NCI-H2196 treated with DMSO at 0.1 percent for 48 hours (cell line): ENCODE measurements around the gene DNAJC15.

ENCODE experiments used
- DNase-seq: peaks from one replicate; lab custom pipeline; 2025; ENCODE audit not compliant: unreplicated experiment; lab: John Stamatoyannopoulos, UW

Gene DNAJC15

DNA sequence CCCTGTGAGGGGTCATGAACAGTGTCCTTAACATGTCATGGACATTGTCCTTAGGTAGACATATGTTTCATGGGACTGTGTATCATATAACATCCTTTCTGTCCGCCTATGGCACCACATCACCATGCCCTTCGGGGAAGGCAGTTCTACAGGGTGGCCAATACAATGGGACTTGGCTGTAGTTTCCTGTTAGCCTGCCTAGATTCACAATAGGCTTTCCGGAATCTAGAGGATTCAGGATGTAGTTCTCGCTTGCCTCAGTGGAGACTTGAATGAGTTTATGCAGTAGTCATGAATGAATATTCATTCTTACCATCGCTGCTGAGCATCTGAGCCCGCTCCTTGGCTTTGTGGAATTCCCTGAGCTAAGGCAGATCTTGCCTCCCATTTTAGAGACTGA is 100.5 kb downstream of the DNAJC15 start:
- DNase-seq, result no peak

DNA sequence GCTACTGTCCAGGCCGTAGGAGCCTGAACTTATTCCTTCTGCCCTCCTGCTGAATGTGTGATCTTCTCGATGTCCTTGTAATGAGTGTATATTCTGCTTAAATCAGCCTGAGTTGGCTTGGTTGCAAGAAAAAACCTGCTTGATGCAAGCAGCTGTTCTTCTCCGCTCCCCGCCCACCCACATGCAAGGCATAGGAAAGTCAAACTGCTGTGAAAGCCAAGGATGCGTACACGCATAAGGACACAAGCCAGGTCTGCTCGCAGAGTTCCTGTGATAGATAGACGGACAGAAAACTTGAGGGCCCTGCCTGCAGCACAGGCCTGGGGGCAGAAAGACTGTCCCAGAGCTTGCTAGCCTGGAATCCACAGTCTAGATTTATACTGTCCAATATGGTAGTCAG is 101.1 kb downstream of the DNAJC15 start:
- no peak for DNase-seq

DNA sequence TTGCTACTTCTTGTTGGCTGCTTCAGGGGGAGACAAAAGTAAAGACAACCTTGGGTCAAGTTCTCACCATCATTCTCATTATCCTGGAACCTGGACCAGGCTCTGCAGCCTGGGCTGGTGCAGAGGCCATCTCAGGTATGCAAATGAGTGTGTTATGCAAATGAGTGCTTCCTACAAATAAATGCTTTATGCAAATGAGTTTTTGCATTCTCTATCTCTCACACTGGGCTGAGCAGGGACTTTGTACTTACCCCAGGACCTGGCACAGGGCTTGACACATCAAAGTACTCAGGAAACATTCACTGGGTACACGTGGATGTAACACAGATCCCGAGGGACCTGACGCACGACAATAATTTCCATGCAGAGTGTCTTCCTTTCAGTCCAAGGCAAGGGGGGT is 103.0 kb downstream of the DNAJC15 start:
- no peak for DNase-seq

DNA sequence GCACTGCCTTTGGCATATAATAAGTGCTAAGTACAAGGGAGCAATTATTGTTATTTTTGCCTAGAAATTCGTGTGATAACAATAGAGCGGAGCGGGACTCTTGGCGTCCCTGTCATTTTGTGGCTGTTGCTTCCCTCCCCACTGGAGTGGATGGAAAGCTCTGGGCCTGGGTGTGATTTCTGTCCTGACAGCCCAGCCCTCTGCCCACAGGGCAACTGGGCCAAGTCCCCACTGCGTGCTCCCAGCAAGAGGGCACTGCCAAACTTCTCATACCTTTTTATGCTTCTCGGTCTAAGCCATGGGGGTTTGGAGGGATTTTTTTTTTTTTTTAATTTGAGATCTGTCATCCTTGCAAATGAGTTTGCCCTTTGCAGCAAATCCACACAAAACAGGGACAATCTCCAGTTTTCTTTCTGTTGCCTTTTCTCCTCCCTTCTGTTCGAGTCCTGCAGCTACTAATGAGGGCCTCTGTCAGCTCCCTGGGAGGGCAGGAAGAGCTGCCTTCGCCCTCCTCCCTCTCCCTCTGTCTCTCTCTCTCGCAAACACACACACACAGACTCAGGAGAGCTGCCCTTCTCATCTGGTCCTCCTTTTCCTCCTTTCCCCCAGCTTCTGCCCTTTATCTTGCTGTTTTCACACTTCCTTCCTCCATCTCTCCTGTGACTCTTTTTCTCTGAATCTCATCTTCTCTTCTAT is 103.9 kb downstream of the DNAJC15 start:
- no peak for DNase-seq

DNA sequence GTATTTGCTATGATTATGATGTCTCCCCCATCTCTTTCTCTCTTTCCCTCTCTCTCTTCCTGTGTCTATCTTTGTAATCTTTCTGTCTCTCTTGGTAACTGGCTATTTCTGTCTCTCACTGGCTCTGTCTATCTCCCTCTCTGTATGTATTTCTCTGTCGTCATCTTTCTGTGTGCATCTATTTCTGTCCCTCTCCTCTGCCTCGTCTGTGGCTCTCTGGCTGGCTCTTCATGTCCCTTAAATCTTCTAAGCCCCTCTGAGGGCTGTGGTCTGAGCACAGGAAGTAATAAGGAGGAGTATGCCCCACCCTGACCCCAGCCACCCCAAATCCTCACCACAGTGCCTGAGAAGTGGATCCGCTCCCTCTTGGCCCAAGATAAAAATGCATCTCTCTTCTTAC is 104.4 kb downstream of the DNAJC15 start:
- DNase-seq, result no peak

DNA sequence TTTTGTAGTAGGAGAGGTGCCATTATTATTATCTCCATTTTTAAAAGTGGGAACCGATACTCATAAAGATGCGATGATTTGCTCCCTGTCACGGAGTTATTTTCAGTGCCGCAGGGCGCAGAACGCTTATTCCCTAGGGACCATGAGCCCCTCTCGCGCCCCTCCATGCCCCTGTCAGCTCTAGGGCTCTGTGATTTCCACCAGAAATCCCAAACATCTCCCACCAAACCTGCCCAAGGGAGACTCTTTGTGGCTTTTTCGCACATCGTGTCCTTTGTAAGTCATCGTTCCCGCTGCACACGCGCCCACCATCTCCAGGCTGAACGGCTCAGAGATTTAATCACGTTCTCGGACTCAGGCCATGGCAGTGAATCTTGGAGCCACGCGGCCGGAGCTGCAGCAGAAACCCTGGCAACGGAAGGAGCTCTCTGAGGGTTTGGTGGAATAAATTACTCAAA is 105.1 kb downstream of the DNAJC15 start:
- no peak for DNase-seq

DNA sequence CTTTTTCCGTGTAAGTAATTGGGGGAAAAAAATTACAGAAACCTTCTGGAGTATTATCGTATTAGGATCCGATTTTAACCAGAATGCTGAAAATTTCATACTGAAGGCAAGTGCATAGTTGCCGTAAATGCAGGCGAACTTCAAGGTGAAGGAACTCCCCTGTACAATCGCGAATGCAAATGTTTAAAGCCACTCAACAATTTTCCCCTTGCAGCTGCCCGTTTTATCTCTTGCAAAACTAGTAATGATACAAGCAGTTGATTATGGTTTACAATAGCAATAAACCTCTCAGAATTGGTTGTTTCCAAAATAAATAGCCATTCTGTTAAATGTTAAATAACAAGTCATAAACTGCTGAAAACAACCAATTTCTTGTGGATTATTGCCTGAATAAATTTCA is 105.7 kb downstream of the DNAJC15 start:
- no peak for DNase-seq

DNA sequence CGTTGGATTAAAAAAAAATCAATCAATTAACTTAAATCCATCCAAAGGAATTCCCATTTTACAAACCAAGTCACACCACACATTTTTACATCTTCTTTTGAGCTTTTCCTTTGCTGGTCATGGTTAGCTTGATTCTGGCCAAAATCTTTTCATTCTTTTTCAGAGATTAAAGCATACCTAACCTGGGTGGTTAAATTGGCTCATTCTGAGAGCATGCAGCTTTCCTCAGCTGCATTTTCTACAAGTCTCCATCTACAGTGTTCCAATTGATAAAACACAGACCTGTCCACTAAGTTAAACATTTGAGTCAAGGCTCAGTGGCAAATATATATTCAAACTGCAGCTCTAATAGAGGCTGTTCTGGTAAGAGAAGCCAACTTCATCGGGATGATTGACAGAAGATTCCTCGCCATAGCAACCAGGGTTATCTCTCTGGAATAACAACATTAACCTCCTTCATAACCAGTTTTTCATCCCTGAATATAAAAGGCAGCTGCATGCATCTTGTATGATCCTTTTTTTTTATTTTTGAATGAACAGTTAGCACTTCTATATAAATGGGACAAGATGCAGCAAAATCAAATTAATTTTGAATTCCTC is 106.2 kb downstream of the DNAJC15 start:
- no peak for DNase-seq

DNA sequence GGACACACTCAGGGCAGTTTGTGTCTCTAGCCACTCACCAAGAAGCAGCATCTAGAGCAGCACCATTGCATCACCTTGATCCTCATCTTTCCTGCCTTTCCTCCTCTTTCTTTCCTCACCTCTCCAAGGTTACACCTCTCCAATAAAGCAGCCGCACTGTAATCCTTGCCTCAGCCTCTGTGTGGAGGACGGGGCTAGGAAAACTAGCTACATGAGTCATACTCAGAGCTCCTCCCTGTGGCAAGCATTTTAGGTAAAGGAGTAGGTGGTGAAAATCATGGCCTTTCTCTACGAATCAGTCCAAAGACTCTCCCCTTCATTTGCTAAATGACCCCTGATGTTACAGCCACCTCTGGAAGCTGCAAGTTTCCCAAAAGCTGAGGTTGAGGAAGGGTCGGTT is 108.9 kb downstream of the DNAJC15 start:
- DNase-seq, result no peak

DNA sequence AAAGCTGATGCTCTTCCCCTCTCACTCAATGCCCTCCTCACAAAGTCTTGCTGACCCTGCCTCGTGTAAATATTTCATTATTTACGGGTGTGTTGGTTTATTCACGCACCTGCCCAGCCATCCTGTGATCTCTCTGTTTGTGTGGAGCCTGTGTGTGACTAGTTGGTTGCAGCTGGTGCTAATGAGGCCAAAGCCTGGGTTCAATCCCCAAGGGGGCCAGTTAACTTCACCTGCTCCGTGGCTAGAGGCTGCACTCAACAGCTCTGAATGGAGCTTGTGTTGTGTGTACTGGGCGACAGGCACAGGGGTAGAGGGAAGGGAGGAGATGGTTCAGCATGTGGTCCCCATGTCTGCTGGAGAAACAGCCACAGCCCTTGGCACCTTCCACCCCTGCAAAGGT is 109.5 kb downstream of the DNAJC15 start:
- no peak for DNase-seq

DNA sequence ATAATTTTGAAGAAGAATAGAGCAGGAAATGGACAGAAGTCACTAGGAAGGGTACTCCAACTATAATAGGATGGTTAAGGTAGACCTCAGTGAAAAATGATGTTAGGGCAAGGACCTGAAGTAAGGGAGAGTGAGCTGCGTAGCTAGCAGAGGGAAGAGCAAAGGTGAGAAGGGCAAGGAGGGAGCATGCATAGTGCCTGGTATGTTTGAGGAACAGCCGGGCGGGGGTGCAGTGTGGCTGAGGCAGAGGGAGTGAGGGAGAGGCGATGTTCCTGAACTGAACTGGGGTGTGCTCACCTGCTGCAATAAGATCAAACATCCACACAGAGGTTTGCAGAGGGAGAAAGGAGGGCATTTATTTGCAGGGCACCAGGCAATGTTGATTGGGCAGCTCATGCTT is 110.4 kb downstream of the DNAJC15 start:
- no peak for DNase-seq

DNA sequence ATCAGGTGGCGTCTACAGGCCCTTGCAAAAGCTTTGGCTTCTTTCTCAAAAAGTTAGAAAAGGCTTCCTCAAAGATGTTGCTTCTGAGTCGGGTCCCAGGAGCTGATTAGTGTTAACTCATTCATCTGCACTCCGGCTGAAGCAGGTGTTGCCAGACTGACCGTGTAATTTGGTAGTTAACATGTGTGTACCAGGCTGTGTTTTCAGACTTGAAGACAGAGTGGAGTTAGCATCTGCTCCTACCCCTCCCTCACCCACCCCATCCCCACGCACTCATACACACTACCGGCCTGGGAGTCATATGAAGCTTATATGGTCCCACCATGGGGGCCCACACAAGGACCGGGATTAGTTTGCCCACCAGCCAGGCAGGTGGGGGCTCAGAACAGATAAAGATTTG is 111.5 kb downstream of the DNAJC15 start:
- DNase-seq, result no peak

DNA sequence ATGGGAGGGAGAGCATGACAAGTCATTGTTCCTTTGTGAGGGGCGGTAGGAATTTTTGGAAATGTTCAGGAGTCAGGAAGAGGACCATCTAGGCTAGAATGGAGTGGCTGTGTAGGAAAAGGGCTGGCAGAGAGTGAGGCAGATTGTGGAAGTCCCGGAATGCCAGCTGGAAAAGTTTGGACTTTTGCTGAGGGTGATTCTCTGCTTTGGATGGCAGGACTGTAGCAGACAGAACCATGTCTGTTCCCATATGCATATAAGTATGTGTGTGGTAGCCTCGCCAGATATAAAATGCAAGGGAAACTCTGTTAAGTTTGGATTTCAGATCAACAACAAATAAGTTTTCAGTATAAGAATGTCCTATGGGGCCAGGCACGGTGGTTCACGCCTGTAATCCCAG is 112.1 kb downstream of the DNAJC15 start:
- no peak for DNase-seq

DNA sequence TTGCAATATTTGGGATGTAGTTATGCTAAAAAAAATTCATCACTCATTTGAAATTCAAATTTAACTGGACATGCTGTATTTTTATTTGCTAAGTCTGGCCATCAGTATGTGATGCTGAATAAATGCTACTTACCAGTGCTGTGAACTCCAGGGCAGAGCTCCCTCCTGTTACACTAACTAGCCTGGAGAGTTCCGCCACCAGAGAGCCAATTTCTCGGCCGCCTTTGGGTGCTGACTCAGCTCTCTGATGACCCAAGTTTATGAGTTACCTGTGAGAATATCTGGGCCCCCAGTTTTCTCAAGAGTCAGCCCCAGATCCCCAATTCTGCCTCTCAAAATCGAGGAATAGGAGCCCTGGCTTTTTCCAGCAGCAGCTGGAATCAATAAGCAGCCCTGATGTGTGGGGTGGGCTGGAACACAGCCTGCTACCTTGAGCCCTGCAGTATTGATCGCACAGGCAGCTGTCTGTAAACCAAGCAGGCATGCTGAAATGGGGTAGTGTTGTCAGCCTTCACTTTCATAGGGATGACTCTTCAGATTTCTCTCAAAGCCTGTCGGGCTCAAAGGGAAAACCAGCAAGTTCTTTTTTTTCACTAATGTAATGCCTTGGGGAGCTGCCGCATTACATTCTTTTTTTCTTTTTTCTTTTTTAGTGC is 113.7 kb downstream of the DNAJC15 start:
- DNase-seq, result no peak

DNA sequence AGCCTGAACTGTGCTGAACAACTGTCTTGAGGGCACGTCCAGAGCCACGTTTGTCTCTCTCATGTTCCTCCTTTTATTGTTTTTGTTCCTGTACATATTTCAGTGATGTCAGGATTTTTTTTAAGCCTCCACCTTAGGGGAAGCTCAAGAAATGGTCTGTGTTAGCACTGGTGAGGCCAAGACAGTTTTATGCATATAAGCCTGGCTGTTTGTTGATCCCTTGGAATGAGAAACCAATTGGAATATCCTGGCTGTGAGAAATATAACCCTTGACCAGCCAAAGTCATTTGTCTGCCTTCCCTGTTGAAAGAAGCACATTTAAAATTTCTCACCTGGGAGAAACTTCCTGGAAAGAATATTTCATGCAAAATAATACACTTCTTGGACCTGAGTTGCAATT is 115.8 kb downstream of the DNAJC15 start:
- no peak for DNase-seq

DNA sequence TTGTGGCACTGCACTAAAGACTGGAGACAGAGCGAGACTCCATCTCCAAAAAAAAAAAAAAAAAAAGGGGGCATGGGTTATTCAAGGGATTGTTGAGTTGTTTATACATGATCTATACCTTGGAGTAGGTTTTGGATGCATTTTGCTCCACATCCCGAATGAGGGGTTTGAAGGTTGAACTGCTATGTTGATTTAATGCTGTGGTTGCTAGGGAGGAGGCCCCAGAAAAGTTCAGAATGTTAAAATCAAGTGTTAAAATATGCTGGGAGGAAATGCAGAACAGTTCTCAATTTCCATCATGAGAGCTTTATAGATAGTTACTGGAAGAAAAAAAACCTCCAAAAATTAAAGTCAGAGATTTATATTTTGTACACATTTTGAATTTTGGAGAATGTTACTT is 116.5 kb downstream of the DNAJC15 start:
- DNase-seq, result no peak

DNA sequence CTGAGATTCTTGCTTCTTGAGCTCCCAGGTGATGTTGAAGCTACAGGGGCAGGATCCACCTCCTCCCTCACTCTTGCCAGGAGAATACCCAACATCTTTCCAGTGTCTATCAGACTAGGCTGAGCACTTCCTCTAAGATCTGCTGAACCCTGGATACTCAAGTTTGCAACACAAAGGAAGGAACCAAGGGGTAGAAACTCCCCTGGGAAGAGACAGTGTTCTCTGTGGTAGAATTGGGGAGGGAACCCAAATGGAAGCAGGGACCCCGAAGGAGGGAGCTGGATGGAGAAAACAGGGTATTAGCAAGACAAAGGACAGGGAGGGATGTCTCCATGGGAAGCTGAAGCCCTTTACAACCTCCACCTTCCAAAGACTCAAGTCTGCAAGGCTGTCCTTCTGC is 117.6 kb downstream of the DNAJC15 start:
- no peak for DNase-seq

DNA sequence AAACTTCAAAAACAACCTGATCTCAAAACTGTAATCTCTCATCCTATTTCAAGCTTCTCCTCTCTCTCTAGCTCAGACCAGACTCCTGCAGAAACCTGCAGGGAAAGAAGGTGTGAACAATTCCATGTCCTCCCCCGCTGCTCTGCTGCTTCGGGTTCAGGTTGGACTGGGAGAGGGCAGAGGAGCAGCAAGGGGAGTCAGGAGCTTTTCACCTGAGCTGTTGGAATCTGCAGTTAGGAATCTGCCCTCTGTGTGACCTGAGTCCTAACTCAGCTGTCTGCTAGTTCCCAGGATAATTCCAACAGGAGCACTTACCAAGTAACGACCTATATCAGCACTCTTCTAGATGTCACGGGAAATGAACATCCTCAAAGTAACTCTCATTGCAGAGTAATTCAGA is 118.3 kb downstream of the DNAJC15 start:
- no peak for DNase-seq

DNA sequence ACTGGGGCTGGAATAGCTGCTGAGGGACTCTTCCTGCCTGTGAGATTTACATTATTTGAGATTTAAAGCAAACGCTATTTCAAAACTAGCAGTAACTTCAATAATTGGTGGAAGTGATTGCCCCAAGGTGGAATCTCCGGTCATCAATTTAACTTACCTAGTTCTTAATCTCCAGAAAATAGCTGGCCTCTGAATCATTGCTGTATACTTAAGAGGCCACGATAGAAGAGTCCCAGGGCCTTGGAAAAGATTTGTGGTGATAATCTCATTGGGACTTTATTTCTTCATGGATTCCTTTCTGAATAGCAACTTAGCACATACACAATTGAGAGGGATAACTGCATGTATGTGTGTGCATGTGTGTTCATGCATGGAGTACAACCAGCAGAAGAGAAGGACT is 120.2 kb downstream of the DNAJC15 start:
- no peak for DNase-seq

DNA sequence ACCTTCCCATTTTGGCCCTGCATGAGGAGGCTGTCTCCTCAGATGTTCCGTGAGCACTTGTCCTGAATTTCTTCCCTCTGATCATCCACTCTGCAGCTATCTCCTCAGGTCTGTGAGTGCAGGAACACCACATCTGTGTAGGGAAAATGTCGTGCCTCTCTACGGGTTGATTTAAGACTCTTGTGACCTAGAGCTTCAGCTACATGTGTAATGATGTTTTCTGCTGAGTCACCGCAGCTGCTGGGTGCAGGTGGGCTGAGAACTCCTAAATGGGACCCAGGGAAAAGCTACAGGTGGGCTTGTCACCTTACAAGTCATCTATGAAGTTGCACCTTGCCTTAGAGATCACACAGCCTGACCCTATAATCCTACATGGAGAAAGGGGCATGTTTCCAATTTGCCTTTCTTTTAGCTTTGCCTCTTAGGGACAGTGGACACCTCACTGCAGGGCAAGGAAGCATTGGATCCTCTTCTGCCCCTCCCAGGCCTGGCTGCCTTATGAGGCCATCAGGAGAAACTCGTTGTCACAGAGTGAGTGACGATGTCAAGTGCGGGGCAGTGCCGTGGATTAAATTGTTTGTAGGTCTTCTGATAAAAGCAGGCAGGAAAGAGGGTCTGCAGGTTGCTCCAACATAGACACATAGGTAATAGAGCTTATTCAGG is 122.3 kb downstream of the DNAJC15 start:
- DNase-seq, result no peak

DNA sequence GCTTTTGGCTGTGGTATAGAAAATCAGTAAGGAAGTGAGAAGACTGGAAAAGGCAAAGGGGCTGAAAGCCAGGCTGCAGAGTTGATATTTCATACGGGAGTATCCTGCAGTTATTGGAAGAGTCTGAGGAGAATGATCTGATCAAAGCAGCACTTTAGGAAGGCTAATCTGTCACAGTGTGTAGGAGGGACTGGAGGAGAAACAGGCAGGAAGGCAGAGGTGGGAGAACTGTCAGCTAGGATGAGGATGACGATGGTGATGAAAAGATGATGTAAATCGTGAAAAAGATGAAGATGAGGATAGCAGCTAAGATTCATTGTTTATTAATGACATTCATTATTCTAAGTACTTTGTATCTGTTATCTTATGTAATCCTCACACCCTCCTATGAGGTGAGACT is 123.0 kb downstream of the DNAJC15 start:
- DNase-seq, result no peak
